DMS153 treated with DMSO at 0.1 percent for 48 hours (cell line): ENCODE measurements around the gene TMEM217.

Source experiments
- DNase-seq: peaks from one replicate; lab custom pipeline; 2025; ENCODE audit not compliant: unreplicated experiment; lab: John Stamatoyannopoulos, UW

The TMEM217 gene

DNA sequence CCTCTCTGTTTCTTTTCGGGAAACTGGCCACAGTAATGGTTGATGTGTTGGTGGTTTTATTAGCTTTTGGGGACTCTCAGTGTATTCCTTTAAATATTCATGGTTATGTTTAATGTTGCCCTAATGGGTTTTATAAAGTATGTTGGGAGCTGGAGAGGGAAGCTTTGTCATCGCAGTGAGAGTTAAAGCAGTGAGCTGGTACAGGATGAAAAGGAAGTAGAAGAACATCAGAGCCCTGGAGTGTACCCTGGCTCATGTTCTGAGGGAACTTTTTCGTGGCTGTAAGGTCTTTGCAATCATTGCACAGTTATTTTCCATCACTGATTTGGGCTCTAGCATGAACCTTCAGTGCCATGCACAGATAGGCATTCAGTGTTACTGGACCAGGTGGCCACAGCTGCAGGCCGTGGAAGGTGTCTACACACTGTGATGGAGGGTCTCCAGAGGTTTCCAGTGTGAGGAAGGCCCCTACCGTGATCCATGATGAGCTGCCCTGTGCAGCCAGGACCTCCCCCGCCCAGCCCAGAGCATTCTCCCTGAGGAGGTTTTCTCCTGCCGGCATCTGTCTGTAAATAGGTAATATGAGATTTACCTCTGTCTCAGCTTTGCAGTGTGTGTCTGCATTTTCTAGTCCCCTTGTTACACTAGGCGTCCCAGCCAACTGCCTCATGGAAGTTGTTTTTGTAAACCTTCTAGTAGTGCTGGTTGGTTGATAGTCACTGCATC, 22.4 kb upstream of the TMEM217 start:
- DNase-seq, result no peak

DNA sequence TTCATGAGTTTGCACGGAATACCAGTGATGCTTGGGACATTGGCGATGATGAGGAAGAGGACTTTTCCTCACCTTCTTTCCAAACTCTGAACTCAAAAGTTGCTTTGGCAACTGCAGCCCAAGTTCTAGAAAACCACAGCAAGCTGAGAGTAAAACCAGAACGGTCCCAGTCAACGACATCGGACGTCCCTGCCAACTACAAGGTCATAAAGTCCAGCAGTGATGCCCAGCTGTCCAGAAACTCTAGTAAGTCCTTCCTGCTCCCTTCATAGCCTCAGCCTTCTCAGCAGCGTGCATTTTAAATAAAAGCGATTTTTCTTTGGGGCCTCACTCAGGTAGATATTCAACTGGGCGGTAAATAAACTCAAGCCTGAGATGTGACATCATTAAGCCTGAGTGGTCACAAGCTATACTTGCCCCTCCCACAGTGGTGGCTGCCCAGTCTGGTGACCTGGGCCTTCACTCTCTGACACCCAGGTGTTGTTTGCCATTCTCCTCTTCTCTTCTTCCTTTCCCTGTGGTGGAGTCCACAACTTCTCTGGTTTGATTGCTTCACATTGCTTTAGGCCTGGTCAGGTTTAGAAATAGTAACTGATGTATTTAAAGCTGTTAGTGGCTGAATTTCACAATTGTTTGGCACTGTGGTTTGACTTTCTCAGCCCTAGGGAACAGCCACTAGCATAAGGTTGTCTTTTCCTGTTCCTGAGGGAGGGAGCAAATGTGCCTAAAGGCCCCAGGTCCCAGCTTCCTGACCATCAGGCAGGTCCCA, 21.6 kb upstream of the TMEM217 start:
- DNase-seq, result no peak

DNA sequence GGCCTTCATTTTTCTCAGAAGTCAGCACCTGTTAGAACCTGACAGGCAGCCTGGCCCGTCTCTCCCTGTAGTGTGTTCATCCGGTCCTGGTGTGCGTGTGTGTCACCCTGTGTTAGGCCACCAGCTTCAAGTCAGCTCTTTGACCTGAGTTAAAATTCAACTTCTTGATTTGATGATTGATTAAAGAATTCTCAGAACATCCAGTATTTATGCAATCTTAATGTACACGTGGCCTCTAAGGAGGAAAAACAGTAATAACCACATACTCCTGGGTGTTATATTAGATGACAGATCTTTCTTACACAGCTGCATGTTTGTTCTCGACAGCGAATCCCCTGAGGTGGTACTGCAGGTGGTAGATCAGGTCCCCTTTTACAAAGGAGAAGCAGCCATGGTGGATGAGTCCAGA, 19.1 kb upstream of the TMEM217 start:
- DNase-seq, result no peak

DNA sequence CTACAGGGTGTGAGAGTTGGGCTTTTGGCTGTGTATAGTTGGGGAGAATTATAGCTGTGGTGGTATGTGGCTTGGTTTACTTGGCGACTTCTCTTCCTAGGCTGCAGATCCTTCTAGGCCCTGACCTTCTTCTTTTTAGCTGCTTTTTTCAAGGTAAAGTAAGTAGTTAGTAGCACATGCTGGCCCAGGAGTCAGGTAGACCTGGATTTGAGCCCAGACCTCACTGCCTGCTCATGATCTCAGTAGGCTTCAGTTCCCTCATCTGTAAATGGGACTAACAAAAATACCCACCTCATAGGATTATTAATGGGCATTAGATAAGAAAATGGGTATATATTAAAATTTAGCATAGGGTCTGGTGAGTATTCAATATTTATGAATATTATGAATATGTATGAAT, 17.4 kb upstream of the TMEM217 start:
- no peak for DNase-seq

DNA sequence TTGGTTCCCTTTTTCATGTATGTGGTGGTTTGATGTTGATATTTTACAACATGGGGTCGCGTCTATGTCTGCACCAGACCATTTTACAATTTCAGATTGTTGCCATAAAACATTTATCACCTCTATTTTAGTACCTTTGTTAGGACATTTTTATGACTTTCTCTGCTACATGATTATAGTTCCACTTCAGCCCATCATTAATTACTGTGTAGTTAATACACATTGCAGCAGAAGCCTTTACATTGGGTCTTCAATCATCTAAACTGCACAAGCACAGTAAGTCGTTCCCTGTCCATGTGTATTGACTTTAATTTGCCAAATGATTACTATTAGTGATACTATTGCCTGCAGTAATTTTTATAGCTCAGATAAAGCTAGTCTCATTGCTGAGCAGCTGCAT, 15.7 kb upstream of the TMEM217 start:
- no peak for DNase-seq

DNA sequence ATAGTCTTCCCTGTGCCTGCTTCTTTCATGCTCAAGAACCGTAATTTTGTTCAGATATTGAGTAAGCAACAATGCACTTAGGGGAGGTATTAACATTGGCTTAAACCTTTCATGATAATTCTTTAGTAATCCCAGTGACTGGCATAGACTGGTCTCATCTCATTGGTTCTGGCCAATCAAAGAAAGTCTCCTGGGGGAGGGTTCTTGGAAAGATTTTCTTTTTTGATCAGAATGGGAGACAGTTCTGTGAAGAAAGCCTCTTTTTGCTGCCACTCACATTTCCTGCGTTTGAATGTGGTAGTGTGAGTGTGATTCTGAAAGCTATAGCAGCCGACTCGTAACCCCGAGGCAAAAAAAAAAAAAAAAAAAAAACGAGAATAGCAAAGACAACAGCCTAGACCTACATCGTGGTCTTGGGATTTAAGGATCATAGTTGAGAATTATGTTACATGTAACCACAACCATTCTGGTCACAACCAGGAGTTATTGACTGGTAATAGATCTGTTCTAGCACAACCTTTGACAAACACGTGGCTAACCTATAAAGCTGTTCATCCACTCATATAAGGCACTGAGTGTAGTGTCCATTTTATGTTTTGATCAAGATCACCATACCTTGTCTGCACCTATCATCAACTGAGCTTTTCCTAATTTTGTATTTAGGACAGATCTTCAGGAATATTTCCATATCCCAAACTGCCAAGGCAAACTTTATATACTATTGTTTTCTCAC, 15.1 kb upstream of the TMEM217 start:
- no peak for DNase-seq

DNA sequence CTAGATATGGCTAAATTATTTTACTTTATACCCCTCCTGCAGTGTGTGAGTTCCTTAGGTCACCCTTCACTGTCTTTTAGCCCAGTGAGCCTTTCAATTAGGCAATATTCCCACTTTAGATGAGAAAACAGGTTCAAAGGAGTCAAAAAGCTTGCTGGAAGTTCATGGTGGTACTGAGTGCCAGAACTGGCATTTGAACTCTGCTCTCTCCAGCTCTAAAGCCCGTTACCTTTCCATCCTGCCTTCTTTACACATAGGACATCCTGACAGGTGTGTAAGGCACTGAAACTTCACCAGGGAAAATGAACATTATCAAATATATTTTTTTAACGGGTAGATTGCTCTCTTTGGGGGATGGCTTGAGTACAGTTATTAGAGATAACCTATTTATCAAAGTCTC, 11.2 kb upstream of the TMEM217 start:
- no peak for DNase-seq

DNA sequence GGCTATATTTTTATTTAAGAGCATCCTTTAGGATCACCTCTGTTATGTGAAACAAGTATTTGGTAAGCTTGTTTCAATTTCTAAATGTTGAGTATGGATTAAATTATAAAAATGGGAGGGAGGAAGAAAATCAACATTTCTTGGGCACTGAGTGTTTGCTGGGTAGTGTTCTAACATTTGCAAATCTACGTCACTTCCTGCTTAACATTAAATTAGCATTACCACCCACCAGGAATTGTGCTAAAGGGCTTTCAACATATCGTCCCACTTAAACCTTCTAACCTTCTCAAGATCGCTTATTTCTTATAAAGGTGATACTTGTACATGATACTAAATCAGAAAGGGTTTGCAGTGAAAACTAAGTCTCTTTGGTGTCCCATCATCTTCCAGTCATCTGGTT, 7.9 kb upstream of the TMEM217 start:
- no peak for DNase-seq

DNA sequence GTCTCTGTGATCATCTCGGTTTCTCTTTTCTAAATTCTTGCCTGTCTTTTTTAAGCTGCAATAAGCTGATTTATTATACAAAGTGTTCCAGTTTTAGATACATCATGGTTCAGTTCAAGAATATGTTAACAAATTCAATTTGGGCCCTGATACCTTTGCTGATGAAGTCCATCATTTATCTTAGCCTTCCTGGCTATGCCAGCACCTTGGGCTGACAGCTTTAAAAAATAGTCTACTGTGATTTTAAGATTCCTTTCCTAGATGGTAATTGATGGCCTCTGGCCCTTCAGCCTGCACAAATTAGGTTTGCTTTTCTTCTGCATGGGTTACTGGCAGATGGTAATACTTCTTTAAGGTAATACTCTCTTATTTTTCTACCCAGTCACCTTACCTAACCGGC, 7.1 kb upstream of the TMEM217 start:
- DNase-seq, result no peak

DNA sequence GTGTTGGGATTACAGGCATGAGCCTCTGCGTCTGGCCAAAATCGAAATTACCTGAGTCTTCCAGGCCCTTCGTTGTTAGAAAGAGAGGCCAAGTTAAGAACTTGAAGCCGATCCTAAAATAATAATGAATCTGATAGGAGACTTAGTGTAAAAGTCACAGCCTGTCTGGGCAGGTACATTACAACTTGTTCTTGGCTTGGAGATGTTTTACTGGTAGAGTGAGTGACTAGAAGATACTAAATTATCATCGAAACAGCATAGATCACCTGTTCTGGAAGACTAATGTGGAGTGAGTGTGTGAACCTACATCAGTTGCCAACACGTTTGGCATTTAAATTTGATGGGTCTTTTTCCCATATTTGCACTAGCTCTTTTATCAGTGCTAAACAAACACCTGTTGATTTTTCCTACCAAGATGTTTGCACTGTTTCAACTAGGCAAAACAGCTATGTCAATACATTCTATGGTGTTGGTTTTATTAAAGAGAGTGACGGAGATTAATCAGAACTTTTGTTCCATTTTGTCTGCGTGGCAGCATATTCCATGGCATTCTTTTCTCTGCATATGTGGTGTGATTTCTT, 4.6 kb upstream of the TMEM217 start:
- no peak for DNase-seq

DNA sequence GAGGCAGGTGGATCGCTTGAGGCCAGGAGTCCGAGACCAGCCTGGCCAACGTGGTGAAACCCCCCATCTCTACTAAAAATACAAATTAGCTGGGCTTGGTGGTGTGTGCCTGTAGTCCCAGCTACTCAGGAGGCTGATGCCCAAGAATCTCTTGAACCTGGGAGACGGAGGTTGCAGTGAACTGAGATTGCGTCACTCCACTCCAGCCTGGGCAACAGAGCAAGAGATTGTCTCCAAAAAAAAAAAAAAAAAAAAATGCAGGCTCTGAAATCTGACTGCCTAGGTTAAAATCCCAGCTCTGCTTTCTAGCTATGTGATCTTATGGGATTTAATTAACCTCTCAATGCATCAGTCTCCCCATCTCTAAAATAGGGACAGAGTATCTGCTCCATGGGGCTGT, 3.3 kb upstream of the TMEM217 start:
- DNase-seq, result no peak

DNA sequence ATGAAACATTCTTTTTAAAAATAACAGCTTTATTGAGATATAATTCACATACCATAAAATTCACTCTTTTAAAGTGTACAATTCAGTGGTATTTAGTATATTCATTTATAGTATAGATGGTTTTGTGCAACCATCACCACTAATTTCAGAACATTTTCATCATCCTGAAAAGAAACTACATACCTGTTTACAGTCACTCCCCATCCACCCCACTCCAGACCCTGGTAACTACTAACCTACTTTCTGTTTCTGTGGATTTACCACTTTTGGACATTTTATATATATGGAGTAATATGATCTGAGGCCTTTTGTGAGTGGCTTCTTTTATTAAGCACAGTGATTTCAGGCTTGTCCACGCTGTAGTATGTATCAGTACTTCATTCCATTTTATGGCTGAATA, 2.5 kb upstream of the TMEM217 start:
- DNase-seq, result no peak

DNA sequence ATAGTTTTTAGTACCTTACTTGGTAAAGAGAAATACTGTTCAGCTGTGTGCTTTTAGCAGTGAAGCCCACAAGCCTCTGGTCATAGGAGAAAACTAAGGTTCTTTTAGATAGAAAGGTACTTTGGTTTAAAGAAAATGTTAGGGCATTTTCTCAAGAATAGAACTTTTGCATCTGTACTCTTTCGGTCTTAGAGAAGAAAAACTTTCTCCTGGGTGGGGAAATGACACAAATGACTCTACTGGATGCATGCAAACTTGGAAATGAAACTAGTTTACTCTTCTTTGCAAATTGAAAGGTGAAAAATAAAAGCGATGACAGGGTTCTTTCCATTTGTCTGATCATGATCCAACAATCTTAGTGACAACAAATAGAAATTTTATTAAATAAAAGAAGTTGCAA, 2.1 kb upstream of the TMEM217 start:
- DNase-seq, result no peak

DNA sequence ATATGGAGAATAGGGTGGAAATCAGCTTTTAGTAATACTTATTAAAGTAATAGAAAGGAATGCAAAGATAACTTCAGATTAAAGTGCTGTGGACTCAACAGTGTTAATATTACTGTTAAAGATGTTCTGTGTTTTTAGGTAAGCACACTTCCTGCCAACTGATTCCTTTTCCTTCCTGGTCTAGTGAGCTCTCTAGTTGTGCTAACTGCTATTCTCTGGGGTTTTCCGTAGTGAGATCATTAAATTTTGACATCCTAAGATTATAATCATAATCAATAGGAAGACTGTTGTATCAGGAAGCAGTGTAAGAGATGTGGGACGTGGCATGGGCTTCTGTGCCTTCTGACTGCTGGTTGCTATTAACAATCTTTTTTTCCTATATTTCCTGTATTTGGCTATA, 1.2 kb upstream of the TMEM217 start:
- DNase-seq, result no peak

DNA sequence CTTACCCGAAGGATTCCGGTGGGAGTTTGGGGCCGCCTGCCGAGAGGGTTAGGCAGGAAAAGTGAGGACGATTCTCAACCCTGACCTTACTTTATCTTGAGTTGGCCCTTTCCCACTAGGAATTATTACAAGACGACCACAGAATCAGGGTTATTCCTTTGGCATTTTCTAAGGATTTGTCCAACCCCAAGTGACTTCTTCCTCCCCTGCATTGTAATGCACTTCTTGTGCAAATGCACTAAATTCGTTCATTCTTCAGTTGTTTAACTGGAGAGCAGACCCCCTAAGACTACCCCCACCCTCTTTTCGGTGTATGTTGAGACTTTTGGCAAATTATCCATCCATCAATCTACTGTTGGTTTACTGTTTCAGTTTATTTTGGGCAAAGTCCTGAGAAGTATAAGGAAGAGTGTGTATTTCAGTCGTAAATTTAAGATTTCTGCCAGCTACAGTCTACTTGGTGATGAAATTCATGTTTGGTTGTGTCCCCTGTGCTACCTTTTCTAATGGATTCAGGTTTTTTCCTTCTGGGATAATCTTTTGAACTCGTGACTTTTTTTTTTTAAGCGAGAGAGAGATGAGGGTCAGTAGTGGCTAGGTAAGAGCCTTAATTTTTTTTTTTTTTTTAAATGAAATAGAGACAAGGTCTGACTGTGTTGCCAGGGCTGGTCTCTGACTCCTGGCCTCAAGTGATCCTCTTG, 611 bp upstream of the TMEM217 start:
- no peak for DNase-seq

DNA sequence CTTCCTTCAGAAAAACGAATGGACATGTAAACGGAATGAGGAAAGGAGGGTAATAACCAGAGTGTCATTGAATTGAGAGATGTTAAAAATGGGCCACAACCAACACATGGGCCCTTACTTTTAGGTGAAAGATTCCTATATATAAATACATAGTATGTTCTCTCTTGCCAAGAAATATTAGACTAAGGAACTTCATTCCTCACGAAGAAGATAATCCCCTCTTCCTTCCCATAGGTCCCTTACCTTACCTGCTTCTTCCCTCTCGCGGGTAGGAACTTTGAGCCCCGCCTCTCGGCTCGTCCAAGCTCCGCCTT, 667 bp downstream of the TMEM217 start:
- DNase-seq, result no peak

DNA sequence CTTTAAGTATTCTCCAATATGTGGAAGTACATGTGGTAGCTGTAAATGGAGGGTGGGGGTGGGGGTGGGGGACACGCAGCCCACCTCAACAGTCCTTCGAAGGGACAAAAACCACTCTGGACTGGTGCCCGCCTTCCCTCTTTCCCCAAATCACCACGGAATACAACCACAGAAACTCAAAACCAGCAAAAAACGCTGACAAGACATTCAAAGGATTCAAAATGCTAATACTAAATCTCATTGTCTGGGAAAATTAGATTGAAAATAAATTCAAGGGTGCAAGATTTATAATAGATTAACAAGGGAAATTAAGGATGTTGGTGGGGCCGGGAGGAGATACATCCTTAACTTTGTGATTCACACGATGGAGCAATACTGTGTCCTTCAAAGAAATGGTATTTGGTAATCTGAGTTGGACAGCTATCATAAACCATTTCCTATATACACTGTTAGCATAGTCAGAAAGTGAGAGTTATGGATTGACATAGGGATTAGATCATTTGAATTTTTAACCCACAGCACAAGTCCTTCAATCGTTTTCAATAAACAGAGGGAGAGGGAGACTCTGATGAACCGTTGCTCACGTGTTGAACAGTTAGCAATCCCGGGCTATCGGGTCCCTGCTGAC, 1.1 kb downstream of the TMEM217 start:
- DNase-seq, result no peak

DNA sequence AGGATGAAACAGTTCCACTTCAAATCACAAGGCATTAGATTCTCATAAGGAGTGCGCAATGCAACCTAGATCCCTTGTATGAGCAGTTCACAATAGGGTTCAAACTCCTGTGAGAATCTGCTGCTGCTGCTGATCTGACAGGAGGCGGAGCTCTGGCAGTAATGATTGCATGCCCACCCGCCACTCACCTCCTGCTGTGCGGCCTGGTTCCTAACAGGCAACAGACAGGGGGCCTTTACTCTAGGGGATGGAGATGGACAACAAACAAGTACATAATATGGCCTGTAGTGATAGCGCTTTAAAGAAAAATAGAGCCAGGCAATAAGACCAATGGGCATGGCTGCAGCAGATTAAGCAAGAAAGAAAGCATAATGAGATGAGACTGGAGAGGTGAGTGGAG, 3.1 kb downstream of the TMEM217 start:
- DNase-seq, result no peak

DNA sequence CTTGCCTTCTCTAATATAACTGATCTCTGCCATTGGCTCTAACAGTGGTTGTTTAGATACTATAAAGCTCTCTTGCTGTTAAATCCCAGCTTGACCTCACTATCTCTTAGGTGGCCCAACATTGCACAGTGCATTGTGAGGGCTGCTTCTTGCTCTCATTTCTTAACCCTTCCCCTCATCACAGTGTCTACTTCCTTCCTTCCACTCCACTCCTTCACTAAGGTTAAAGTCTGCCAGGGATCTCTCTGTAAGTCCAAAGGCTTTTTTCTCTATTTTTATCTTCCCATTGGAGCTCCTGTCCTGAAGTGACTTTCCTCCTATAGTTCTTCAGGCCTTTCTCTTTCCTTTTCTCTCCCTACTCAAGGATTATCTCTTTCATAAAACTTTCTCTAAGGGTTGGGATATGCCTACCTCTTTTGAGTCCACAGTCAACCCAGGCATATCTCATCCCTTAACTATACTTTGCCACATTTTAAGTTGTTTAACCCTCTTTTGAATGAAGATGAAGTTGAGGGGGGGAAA, 4.4 kb downstream of the TMEM217 start:
- no peak for DNase-seq

DNA sequence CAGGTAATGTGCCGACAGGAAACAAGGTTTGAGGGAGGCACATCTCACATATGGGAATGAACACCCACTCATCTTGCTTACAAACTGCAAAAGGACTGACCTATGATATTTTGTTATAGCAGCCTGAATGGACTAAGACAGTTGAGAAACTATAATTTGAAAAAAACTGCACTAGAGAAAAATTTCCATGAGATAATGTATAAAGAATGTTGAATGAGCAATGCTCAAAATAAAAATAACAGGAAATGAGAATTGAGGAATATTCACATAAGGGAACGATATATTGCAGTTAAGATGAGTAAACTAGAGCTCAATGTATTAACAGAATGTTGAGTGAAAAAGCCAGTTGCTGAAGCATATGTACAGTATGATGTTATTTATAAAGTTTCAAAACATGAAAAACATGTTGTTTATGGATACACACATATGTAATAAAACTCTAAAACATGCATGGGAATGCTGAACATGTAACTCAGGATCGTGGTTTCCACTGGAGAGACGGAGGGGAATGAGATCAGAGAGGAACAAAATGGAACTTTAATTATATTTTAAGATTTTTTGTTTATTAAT, 6.6 kb downstream of the TMEM217 start:
- no peak for DNase-seq
